Stimulated activated CD8-positive, alpha-beta memory T cell treated with anti-CD3 and anti-CD28 coated beads, Interleukin-2, amount 100 ng/mL, for 48 hours (primary cell): Measurements from ENCODE around the gene THSD7B.

Source experiments
- DNase-seq, 2 donors: peaks; one replicate each; pipeline ENCODE4 v3.0.0-alpha.2; 2020; ENCODE audit warnings: low read depth in 2 of 2

The THSD7B gene

DNA sequence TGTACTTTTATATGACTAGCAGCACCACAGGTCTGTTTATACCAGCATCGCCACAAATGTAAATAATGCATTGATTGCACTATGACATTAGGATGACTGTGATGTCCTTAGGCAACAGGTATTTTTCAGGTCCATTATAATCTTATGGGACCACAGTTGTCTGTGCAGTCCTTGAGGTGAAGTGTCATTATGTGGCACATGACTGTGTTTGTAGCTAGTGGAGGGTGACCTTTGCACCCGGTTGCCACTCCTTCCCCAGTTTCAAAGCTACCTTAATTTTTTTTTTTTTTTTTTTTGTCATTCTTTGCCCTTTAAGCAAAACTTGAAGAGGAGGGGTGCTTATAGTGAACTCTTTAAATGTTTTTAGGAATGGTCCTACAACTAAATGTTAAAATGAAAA lies 386.4 kb downstream of the THSD7B start:
- DNase-seq, result no peak

DNA sequence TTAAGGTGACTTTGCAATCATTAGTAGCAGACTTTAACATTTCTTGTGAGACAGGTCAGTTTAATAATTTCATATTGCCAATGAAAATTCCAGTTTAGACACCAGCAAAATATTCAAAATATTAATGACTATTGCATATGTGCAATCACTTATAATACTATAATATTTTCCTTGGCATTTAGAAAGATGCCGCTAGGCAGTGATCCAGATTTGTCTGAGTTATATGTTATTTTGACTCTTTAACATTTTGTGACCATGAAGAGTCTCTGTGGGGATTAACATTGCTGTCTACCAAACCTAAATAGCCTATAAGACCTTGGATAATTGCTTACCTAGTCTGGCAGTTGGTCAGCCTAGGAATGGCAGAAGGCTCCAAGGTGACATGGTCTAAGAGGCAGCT lies 389.6 kb downstream of the THSD7B start:
- DNase-seq, result no peak

DNA sequence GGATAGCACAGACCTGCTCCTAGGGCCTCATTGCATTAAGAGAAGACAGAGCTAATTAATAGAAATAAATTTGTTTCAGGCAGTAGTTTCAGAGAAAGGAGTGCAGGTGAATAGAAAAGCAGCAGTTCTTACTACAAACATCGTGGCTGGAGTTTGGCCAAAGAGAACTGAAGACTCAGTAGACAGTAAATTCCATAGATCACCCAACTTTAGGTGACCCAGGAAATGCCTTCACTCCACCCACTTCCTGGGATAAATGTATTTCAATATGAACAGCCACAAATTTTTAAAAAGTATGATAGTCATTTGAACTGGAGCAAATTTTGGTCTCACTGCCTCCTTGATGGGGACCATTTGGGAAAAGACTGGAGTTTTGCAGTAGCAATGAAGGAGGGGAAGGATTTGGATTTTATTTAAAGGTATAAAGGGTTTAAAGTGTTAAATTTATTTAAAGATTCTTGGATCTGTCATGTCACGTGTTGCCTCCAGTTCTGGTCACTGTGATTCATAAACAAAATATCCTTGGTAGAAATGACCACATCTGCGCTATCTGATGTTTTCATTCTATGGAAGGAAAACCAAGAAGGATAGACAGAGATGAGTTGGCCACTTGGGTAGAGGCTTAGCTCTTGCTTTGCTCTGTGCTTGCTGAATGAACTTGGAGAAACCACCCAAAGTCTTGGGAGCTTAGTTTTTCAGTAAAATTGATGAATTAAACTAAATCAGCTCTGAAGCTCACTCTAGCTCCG lies 390.2 kb downstream of the THSD7B start:
- no peak for DNase-seq

DNA sequence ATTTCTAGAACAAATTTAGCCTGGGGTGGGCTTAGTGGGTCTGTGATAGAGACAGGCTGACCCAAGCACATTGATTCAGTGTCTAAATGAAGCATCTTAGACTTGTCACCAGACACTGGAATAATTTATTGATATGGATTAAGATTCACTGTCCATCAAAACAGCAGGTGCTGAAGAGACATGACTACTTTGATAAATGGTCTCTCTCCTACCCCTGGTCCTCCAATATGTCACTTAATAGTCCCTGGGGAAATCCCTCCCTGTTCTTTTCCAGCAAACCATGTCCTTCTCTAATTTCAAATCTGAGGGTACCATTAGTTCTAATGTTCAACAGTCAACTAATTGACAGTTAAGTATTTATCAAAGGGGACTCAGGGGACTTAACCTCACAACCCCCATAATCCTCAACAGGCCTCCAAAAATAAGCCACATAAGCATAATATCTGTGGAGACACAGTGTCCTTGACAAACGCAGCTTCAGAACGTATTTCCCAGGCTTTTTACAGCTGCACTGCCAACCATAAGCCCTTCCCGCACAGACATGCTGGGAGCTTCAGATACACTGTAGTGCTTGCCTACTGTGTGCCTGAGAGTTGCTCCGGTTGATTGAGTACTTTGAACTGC lies 391.0 kb downstream of the THSD7B start:
- no peak for DNase-seq

DNA sequence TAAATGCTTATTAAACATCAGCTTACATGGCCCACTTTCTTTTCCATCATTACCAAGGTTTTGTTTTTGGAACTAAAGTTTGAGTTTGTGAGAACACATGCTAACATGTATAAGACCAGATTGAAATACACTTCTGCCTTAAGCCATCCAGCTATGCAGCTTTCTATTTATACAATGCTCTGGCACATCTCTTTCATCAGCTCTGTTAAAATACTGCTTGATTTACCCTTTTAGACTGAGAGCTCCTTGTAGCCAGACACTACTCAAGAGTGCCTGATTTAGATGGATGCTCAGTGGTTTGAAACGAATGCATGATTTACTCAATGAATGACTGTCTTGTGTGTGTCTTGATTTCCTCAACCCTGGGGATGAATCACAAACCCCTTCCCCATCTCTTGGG lies 392.5 kb downstream of the THSD7B start:
- DNase-seq, result no peak

DNA sequence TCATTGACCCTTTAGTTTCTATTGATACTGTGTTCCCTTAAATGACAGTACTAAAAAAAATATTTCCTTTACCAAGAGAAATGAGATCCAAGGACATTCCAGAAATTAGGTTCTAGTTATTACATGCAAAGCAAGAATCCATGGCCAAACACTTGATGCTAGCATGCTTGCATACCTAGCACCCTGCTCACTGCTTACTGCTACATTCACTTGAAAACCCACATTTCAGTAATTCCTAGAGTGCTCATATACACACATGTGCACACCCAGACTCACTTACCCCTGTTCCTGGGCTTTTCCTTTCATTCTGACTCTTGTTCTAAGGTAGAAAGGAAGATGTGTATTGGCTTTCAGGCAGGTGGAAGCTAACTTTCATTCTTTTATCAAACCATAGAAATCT lies 395.9 kb downstream of the THSD7B start:
- DNase-seq, result no peak

DNA sequence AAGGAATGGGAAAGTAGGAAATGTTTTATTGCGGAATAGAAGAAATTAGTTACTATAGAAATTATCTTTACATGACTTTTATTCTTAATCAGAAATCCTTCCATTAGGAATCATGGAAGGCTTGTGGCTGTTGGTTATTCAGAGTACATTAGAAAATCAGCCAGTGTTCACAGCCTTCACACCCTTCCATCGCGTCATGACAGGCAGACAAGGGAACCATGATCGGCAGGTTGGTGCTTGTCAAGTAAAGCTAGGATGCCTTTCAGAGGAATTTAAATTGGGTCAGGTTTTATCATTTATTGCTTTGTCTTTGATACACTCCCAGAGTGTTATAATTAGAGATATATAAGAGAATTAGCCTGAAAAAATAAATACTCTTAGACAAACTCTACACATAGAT lies 400.6 kb downstream of the THSD7B start:
- DNase-seq, result no peak

DNA sequence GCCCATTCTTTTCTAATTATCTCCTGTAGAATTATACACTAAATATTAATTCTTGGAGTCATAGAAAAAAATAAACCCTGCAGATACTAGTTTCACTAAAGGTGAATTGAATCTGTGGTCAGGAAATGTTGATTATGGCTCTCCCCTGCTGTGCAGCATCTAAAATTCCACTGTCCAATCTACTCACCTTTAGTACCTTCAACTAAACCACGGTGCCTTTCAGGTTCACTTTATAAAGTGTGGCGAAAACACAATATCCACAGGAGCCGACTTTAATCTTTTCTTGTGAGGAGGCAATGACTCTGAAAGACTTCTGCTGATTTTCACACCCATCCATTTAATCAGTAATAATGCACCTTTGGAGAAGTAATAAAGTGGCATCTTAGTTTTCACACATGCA lies 402.3 kb downstream of the THSD7B start:
- DNase-seq, result no peak

DNA sequence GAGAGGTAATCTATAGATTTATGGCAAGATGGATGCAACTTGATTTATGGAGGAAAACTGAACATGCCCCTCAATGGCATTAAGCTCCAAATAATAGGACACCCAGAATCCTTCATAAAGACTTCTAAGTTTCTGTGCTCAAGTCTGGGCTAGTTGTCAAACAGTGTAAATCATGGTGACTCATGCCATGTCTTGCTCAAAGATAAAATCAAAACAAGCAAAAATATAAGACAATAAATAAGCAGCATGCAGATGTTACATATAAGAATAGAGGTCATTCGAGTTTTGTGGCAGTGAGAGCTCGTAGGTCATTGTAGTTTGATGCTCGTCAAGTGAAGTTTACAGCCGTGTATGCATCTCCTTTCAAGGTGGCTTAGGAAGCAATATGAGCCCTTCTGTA lies 403.2 kb downstream of the THSD7B start:
- DNase-seq, result no peak

DNA sequence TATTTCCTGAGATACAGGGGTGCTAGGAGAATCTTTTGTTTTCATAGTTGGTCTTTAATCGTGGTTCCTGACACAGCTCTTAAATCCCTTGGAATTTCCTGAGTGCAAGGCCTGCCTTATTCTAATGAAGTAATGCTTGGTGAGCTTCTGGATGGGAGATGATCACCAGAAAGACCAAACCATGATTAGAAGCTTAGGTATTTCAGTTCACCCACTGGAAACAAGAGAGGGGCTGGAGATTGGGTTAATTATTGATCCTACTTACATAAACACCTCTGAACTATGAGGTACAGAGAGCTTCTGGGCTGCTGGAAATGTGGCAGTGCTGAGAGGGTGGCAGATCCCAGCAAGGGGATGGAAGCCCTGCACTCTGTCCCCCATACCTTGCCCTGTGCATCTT lies 406.8 kb downstream of the THSD7B start:
- DNase-seq, result no peak

DNA sequence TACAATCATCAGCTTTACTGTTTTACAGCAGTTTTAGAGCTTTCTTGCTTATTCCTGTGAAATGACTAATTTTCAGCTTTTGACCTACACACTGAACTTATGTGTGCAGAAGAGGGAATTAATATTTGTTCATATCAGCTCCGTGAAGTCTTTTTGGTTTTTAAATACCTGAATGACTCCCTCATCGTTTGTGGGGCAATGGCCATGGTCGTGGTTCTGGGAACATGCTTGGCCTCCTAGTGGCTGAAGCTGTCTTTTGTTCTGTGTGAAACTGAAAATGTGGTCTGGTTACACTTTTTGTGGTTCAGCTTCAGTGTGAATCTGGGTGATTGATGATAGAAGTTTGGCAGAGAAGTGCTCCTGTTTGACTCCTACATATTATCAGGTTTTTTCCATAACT lies 408.1 kb downstream of the THSD7B start:
- DNase-seq, result no peak

DNA sequence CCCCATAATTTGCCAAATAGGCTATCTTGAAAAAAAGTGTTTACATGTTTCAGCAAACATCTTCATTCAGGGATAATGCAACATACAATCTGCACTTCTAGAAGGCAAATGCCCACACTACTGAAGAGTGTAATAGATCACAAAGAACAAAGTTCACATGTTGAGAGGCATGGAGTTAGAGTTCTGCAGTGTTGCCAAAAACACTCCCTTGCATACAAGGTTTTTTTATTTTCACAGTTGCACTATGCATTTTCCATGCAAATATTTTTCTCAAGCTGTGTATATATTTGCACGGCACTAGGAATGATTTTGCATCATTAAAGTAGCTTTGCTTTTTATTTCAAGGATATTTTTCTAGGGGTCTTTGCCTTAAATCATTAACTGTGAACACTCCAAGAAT lies 409.9 kb downstream of the THSD7B start:
- no peak for DNase-seq

DNA sequence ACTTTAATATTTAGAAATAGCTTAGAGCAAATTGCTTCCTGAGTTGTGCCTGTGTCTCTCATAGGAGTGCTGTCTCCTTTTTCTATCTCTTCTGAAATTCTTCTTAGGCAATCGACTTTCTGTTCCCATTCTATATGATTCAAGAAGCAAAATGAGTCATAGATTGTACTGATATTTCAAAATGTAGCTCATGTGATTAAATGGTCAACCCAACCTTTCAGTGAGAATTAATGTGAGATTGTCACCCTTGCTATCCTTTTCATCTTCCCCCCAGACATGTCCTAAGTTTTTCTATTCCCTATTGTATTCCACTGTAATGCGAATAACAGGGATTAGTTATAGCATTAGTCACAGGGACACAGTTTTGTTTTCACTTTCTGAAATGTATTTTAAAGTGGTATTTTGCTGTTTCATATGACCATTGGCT lies 413.6 kb downstream of the THSD7B start:
- DNase-seq, result no peak

DNA sequence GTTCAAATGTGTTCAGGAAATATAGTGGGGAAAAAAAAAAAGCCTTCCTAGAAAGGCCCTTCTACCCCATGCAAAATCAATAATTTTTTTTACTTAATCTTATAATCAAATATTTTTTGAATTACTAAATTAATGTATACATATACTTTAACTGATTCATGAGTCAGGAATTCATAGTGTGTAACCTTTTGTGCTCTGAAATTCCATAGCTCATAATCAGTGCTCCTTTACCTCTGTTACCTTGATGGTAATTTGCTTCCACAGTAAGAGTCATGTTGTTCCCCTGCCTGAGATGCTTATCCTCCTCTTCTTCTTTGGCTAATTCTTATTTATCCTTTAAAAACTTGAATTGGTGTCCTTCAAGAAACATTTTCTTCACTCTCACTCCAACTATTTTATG lies 414.2 kb downstream of the THSD7B start:
- no peak for DNase-seq

DNA sequence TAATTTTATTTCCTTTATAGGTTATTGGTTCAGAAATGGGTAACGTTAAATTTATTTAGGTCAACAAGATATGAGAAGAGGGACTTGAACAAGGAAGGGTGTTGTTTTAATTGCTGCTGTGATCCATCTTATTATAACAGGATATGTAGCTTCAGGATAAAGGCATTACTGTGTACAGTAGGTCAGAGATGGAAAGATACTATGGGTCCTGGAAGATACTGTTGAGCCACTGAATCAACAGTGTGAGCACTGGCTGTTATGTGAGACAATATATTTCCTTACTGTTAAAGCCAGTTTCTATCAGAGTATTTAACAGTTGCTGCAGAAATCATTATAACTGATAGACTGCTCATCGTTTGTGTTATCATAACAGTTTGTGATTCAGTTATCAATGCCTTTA lies 414.7 kb downstream of the THSD7B start:
- no peak for DNase-seq

DNA sequence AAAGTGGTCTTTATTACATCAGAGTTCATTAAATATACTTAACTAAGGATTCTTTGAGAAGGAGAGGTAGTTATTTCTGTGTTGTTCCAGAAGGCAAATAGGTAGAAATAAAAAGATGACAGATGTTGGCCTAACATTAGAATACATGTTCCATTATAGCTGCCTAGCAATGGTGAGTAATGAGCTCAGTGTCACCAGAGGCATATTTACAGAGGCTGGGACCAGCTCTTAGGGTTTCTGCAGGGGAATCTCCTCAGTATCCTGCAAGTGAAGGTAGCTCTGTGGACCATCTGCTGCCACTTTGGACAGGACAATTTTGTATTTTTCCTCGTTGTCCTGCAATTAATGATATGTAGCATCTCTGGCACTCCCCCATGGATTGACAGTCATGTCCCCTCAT lies 416.0 kb downstream of the THSD7B start:
- DNase-seq, result no peak

DNA sequence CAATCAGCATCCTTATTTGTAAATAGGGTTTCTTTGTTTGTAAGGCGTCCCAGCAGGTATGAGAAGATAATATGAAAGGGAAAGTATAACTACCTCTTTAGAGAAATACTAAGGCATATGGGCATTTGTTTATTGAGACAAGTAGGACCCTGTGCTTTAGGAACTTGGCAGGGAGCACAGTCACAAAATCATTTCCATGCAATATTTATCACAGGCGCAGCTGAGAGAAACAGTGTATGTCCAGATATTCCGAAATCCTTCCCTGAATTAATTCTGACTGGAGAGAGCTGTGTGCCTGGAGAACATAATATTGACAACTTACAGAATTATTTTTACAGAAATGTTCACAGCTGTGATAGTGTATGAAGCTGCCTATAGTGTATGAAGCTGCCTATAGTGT lies 416.7 kb downstream of the THSD7B start:
- no peak for DNase-seq

DNA sequence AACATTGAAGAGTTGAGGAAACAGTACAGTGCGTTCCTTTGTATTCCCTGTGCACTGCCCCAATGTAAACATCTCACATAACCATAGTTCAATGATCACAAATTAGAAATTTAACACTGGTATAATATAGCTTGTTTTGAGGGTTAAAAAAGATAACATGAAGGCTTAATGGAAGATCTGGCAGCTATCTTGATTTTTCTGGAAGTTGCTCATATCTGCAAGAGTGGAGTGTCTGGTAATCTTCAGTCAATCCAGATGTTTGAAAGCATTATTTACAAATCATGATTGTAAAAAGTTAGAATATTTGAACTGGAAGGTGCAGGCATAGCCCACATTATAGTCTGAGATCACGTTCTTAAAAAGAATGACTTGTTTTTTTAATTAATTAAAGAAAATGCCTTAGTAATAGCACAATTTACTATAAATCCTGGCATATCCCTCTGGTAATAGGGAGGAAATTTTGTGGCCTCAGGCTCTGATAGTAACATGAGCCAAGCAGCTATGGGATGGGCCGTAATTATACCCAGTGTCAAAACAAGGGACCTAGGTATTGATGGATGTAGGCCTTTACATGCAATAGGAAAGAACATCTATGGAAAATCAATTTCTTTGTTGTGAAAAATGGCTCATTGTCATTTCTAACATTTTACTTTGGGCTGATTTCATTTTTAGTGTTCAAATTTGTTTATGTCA lies 418.0 kb downstream of the THSD7B start:
- no peak for DNase-seq

DNA sequence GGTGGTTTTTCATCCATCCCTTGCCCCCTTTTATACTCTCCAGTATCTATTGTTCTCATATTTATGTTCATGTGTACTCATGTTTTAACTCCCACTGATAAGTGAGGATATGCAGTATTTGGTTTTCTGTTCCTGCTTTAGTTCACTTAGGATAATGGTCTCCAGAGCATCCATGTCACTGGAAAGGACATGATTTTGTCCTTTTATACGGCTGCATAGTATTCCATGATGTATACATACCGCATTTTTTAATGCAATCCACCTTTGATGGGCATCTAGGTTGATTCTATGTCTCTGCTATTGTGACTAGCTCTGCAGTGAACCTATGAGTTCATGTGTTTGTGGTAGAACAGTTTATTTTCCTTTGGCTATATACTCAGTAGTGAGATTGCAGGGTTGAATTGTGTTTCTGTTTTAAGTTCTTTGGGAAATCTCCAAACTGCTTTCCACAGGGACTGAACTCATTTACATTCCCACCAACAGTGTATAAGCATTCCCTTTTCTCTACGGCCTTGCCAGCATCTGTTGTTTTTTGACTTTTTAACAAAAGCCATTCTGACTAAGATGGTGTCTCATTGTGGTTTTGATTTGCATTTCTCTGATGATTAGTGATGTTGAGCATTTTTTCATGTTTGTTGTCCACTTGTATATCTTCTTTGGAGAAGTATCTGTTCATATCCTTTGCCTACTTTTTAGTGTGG lies 420.2 kb downstream of the THSD7B start:
- no peak for DNase-seq

DNA sequence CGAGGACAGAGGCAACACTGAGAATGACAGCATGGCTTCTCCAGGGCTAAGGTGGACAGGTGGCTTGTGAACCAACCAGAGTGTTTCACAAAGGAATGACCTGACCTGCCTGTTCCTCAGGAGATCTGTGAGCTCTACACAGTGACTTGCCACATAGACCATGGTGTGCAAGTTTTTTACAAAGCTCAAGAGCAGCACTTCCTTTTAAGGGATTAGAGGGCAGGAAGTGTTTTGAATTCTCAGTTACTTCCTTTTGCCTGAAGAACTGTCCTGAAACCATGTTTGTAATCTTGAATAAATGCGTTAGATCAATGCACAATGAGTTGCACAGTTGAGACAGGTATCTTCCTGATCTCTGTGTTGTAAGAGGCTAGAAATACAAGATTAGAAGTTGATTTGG lies 421.9 kb downstream of the THSD7B start:
- DNase-seq, result no peak

DNA sequence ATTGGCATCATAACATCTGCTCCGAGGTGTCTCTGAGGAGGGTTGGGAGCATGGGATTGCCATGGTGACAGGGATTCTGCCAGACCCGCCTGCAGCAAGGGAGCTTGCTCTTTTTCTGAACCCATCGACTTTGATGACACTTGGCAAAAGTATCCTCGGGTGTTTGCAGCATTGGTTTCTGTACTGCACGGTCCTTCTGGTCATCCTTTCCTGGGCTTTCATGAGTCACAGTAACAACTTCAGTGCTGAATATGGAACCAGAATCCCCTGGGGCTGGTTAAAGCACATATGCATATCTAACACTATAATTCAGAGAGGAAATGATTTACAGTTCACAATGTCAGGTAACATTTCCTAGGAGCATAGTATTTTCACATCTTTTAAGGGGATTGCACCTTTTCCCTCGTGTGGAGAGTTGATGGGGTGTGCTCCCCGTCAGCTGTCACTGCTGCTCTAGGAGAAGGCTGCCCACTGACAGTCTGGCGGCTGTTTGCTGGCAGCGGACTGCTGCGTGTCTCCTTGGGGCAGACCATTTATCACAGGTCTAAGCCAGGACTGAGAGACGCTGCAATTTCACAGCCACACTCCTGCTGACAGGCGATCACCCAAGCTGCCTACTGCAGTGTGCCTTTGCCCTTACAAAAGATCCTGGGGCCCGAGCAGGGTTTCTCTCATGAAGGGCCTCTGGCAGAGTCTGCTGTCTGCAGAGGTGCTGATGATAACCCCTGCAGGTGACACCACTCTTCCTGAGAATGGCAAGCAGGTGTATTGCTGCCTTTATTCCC lies 425.3 kb downstream of the THSD7B start:
- DNase-seq, result no peak
